GM12864 (cell line): ENCODE data around the gene DYNLRB1.
A peak's percentile ranks its signal among the peaks of the same experiment; 100 is the strongest.
"Not testable (repeated sequence)": the region's sequence is repeated elsewhere in the genome, so short reads cannot be mapped to it uniquely, and the experiment has no call there.

Experiments
- DNase-seq: peaks from one replicate; pipeline ENCODE4 v3.0.0-alpha.2; 2011; ENCODE audit warnings: low read depth
- H3K4me3 ChIP-seq: 2 replicates; pipeline ENCODE4 v1.5.1; 2011; ENCODE audit warnings: mild to moderate bottlenecking, low read depth, low read length, control low read depth
- CTCF ChIP-seq: IDR thresholded peaks from 2 replicates; pipeline ENCODE4 v1.5.1; 2011; ENCODE audit warnings: low read depth, mild to moderate bottlenecking, moderate library complexity, low read length, control low read depth, inconsistent platforms; ENCODE audit errors: missing control alignments

DYNLRB1 gene

GRCh38 chr20:34516247-34517113, at the start of gene DYNLRB1:
TSS of gene DYNLRB1 (plus strand) at chr20:34516422. CDS start at chr20:34516459, 37 bp downstream.
- peak within 1 kb of the TSS; percentile 87 for H3K4me3 ChIP-seq
- peak; percentile 88 for DNase-seq
- no peak for TF ChIP-seq CTCF

GRCh38 chr20:34468951-34469350, 47.3 kb upstream of the DYNLRB1 start:
- no peak overlapping the region for H3K4me3 ChIP-seq
- no peak for TF ChIP-seq CTCF
- DNase-seq: no peak

GRCh38 chr20:34472246-34472925, 43.8 kb upstream of the DYNLRB1 start:
- no peak for DNase-seq
- H3K4me3 ChIP-seq: no peak overlapping the region
- no peak for TF ChIP-seq CTCF

GRCh38 chr20:34473262-34473883, 42.8 kb upstream of the DYNLRB1 start:
- no peak for DNase-seq
- no peak overlapping the region for H3K4me3 ChIP-seq

GRCh38 chr20:34475979-34476736, 40.1 kb upstream of the DYNLRB1 start:
- DNase-seq: no peak
- no peak overlapping the region for H3K4me3 ChIP-seq
- TF ChIP-seq CTCF: peak; percentile 62

More at GRCh38 chr20:34473262-34473883, 42.8 kb upstream of the DYNLRB1 start:
- TF ChIP-seq CTCF: peak; percentile 39

GRCh38 chr20:34479627-34480026, 36.6 kb upstream of the DYNLRB1 start:
- no peak for DNase-seq
- TF ChIP-seq CTCF: no peak

GRCh38 chr20:34482154-34482553, 34.1 kb upstream of the DYNLRB1 start:
- H3K4me3 ChIP-seq, DNase-seq: not testable (repeated sequence)

More at GRCh38 chr20:34479627-34480026, 36.6 kb upstream of the DYNLRB1 start:
- no peak overlapping the region for H3K4me3 ChIP-seq

- DNase-seq: not testable (repeated sequence)
These were observed 32.5 kb upstream of the DYNLRB1 start for GRCh38 chr20:34483585-34484220.

More at GRCh38 chr20:34483585-34484220, 32.5 kb upstream of the DYNLRB1 start:
- not testable (repeated sequence) for H3K4me3 ChIP-seq
